Measurements from ENCODE around the gene GIGYF1. TPM values are rescaled to one million over a fixed set of nuclear protein-coding genes. Genes with fewer than 3 reads are reported as not detected.

Gene GIGYF1
- total and polyA plus RNA-seq, 7 donors = 3.5 to 47.1 (median 26.5) TPM

DNA sequence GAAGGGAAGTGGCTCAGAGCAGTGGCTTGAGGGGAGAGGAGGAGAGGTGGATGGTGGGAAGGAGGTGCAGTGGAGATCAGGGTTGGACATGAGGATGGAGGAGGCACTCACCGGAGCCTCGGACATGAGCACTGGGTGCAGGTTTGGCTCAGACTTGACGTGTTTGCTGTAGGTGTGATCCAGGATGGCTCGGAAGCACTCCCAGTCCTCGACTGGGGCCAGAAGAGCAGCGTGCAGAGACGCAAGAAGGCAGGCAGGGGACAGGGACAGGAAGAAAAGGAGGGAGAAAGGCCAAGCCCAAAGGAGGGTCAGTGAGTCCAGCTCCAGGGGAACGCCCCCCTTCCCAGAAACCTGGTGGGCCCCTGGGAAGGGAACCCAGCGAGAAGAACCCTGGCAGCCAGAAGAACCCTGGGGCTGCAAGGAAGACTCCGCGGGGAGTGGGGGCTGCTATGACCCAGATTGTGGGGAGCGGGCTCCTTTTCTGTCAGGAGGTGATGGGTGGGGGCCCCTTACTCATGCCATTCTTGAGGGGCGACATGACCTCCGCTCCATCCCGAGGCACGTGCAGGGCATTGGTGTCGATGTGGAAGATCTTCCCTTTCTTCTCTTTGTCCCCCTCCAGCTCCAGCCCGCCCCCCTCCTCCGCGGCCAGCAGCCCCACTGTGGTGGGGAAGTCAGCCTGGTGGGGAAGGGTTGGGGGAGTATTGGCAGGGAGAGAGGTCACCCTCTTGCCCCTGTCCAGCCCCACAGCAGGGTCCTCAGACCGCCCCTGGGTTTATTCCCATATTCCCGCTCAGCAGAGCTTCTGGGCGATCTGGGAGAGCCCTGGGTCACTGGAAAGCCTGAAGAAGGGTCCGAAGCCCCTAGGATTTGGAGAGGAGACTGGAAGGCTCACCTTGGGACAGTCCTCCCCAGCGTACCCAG lies 38.9 kb downstream of the GIGYF1 start:
- WGBS, 2 donors = 51 to 67% methylated on average over 25 of the region's 25 CpGs
- intact Hi-C loops (cut with DNase I) = no loop called here
- H3K27me3 ChIP-seq = peaks cover 19 to 60% (median 47%) of the 10 kb centered on the region in 3 donors

DNA sequence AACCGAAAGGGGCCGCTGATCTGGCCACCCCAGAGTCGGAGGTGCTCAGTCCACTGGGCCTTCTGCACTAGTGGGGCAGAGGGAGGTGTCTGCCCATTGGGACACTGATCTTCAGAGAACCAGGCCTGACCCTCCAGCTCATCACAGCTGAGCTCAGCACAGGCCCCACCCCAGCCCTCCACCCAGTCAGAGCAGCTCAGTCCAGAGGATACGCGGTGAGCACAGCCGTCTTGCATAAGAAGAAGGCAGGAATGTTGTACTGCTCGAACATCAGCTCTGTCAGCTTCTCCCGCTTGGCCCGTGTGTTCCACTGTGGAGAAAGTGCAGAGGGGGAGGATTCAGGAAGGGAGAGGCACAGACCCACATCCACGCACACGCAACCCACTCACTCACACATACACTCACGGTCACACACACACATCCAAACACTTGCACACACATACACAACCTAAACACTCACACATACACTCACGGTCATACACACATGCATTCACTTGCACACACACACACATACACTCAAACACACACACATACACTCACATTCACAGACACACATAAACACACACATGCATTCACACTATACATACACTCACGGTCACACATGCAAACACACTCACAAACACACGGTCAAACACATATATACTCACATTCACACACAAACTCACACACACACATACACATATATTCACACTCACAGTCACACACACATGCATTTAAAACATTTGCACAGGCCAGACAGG lies 44.1 kb downstream of the GIGYF1 start:
- no peaks in the 10 kb centered on the region for H3K36me3 ChIP-seq
- TF ChIP-seq POLR2AphosphoS5 (IDR thresholded peaks at IDR 0.05) (no peak), POLR2A (IDR thresholded peaks at IDR 0.05) (no peak), EP300 (IDR thresholded peaks at IDR 0.05) (no peak)
- TF ChIP-seq, protein P1, sequence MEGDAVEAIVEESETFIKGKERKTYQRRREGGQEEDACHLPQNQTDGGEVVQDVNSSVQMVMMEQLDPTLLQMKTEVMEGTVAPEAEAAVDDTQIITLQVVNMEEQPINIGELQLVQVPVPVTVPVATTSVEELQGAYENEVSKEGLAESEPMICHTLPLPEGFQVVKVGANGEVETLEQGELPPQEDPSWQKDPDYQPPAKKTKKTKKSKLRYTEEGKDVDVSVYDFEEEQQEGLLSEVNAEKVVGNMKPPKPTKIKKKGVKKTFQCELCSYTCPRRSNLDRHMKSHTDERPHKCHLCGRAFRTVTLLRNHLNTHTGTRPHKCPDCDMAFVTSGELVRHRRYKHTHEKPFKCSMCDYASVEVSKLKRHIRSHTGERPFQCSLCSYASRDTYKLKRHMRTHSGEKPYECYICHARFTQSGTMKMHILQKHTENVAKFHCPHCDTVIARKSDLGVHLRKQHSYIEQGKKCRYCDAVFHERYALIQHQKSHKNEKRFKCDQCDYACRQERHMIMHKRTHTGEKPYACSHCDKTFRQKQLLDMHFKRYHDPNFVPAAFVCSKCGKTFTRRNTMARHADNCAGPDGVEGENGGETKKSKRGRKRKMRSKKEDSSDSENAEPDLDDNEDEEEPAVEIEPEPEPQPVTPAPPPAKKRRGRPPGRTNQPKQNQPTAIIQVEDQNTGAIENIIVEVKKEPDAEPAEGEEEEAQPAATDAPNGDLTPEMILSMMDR (IDR thresholded peaks at IDR 0.05) = no peak
- H3K4me3 ChIP-seq = no peak overlapping the region
- intact Hi-C loops (cut with DNase I) = no loop called here
- H3K27ac ChIP-seq = no peak overlapping the region
- H3K27me3 ChIP-seq = peaks cover 4 to 61% (median 31%) of the 10 kb centered on the region in 3 donors
- no peaks in the 10 kb centered on the region for H3K9me3 ChIP-seq
- DNase-seq = no peak
- no peaks in the 10 kb centered on the region for H3K4me1 ChIP-seq
- WGBS, 2 donors = 78 to 83% methylated on average over 15 of the region's 15 CpGs

More for the DNA sequence above, 38.9 kb downstream of the GIGYF1 start:
- TF ChIP-seq POLR2A (IDR thresholded peaks at IDR 0.05) (no peak), EP300 (IDR thresholded peaks at IDR 0.05) (no peak), POLR2AphosphoS5 (IDR thresholded peaks at IDR 0.05) (no peak)
- TF ChIP-seq, protein P1 (IDR thresholded peaks at IDR 0.05) = no peak
- H3K27ac ChIP-seq = no peak overlapping the region
- H3K4me1 ChIP-seq = peaks cover 0 to 7% (median 3%) of the 10 kb centered on the region in 4 donors
- H3K9me3 ChIP-seq = no peaks in the 10 kb centered on the region
- H3K4me3 ChIP-seq = no peak overlapping the region
- DNase-seq = no peak
- no peaks in the 10 kb centered on the region for H3K36me3 ChIP-seq

DNA sequence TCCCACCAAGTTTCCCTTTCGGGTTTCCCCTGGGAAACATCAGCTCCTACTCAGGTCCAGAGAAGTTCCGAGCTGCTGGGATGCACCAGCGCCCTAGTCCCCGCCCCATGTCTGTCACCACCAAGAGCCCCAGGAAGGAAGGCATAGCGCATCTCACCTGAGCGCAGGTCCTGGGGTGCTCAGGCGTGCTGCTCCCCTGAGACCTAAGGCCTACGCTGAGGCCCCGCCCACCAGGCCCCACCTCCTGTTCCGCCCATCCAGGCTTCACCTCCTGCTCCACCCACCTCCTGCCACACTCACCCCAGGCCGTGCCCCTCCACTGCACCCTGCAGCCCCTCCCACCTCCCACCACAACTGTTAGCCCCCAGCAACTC lies 51.5 kb downstream of the GIGYF1 start:
- H3K27me3 ChIP-seq = peaks cover under 1 to 48% (median 36%) of the 10 kb centered on the region in 3 donors
- 34 to 60% methylated on average over 11 of the region's 11 CpGs for WGBS, 2 donors

DNA sequence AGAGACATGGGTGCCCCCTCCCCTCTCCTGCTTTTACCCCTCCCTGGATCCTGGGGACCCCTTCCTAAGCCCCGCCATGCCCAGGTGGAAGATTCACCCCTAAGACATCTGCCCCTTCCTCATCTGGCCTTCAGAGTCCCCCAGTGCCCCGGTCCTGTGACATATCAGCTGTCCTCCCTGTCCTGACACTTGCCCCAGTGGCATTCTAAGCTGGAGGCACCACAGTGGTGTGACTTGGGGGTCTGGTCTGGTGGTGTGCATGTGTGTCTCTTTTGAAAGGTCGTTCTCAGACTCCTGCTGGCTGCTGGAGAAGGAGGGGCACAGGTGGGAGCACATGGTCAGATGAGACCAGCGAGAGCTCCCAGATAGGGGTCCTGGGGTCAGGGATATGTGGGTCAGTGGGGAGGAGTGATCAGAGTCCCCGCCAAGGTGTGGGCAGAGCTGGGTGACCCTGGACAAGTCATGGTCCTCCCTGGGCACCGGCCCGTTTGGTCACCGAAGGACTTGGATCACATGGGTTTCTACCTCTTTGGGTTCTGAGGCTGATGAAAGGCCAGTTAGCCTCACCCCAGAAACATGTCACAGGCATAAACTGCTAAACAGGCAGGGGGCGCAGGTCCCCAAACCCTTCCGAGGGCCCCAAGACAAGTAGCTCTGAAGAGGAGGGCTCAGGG lies 52.1 kb downstream of the GIGYF1 start:
- no peak overlapping the region for H3K4me3 ChIP-seq
- TF ChIP-seq EP300 (IDR thresholded peaks at IDR 0.05) = no peak
- TF ChIP-seq, protein P1 (IDR thresholded peaks at IDR 0.05) = no peak
- TF ChIP-seq POLR2AphosphoS5 (IDR thresholded peaks at IDR 0.05) = no peak
- no peak for TF ChIP-seq POLR2A (IDR thresholded peaks at IDR 0.05)
- no peaks in the 10 kb centered on the region for H3K36me3 ChIP-seq
- peaks cover 0 to 45% (median 30%) of the 10 kb centered on the region in 3 donors for H3K27me3 ChIP-seq
- intact Hi-C loops (cut with DNase I) = no loop called here
- no peak overlapping the region for H3K27ac ChIP-seq
- H3K9me3 ChIP-seq = no peaks in the 10 kb centered on the region
- no peaks in the 10 kb centered on the region for H3K4me1 ChIP-seq
- WGBS, 2 donors = 70 to 82% methylated on average over 10 of the region's 10 CpGs
- no peak for DNase-seq

More for the DNA sequence above, 51.5 kb downstream of the GIGYF1 start:
- TF ChIP-seq, protein P1 (IDR thresholded peaks at IDR 0.05) = no peak
- TF ChIP-seq POLR2A (IDR thresholded peaks at IDR 0.05) = no peak
- no peak for TF ChIP-seq POLR2AphosphoS5 (IDR thresholded peaks at IDR 0.05)
- TF ChIP-seq EP300 (IDR thresholded peaks at IDR 0.05) = no peak
- Histone ChIP-seq H3K4me1 (no peaks in the 10 kb centered on the region), H3K36me3 (no peaks in the 10 kb centered on the region), H3K9me3 (no peaks in the 10 kb centered on the region), H3K4me3 (no peak overlapping the region), H3K27ac (no peak overlapping the region)
- intact Hi-C loops (cut with DNase I) = no loop called here
- no peak for DNase-seq
